Measurements from ENCODE around the gene RAB3B.

DNA sequence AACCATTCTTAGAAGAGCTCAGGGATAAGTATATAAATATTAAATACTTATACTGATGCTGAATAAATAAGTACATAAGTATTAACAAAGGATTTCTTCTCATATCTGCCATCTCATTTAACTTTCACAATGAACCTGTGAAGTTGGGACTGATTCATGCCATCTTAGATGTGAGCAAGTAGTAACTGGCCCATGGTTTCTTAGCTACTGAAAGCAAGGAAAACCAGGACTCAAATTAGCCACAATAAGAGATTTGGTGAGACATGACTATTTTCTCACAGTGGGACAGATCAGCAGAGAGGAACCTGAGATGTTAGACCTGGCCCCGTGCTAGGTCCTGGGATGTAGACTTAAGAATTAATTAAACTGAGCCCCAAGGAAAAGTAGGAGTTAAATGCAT is 8.2 kb upstream of the RAB3B start:
- TF ChIP-seq CREB1 (IDR thresholded peaks at IDR 0.05; ENCODE audit: low read depth): no peak
- no peak for TF ChIP-seq RAD21 (IDR thresholded peaks at IDR 0.05; ENCODE audit: low read depth)
- TF ChIP-seq, protein P1, sequence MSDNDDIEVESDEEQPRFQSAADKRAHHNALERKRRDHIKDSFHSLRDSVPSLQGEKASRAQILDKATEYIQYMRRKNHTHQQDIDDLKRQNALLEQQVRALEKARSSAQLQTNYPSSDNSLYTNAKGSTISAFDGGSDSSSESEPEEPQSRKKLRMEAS (IDR thresholded peaks at IDR 0.05): no peak
- TF ChIP-seq, protein P2, sequence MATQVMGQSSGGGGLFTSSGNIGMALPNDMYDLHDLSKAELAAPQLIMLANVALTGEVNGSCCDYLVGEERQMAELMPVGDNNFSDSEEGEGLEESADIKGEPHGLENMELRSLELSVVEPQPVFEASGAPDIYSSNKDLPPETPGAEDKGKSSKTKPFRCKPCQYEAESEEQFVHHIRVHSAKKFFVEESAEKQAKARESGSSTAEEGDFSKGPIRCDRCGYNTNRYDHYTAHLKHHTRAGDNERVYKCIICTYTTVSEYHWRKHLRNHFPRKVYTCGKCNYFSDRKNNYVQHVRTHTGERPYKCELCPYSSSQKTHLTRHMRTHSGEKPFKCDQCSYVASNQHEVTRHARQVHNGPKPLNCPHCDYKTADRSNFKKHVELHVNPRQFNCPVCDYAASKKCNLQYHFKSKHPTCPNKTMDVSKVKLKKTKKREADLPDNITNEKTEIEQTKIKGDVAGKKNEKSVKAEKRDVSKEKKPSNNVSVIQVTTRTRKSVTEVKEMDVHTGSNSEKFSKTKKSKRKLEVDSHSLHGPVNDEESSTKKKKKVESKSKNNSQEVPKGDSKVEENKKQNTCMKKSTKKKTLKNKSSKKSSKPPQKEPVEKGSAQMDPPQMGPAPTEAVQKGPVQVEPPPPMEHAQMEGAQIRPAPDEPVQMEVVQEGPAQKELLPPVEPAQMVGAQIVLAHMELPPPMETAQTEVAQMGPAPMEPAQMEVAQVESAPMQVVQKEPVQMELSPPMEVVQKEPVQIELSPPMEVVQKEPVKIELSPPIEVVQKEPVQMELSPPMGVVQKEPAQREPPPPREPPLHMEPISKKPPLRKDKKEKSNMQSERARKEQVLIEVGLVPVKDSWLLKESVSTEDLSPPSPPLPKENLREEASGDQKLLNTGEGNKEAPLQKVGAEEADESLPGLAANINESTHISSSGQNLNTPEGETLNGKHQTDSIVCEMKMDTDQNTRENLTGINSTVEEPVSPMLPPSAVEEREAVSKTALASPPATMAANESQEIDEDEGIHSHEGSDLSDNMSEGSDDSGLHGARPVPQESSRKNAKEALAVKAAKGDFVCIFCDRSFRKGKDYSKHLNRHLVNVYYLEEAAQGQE (IDR thresholded peaks at IDR 0.05; ENCODE audit: low read depth): no peak
- no peak for TF ChIP-seq YY1 (IDR thresholded peaks at IDR 0.05; ENCODE audit: low read depth)
- TF ChIP-seq EGR1 (IDR thresholded peaks at IDR 0.05): no peak

Data from Ishikawa (cell line).